ACC112 (cell line): Measurements from ENCODE around the gene SLCO4A1.
A peak's percentile ranks its signal among the peaks of the same experiment; 100 is the strongest.

ENCODE experiments used
- H2AFZ ChIP-seq: fragments of 200-600 bp; sonication (generic); one replicate; pipeline ENCODE4 v1.6.0; 2017; ENCODE audit warnings: antibody characterized with exemption, low read length; ENCODE audit not compliant: unreplicated experiment
- H3K27ac ChIP-seq: fragments of 200-600 bp; sonication (generic); 2 replicates; pipeline ENCODE4 v1.5.1; 2014; ENCODE audit warnings: low read depth, mild to moderate bottlenecking, antibody characterized with exemption, low read length, moderate library complexity
- H3K27me3 ChIP-seq: fragments of 200-600 bp; sonication (generic); 2 replicates; pipeline ENCODE4 v1.6.1; 2014; ENCODE audit warnings: mild to moderate bottlenecking, antibody characterized with exemption, low read length, moderate library complexity, mixed read lengths; ENCODE audit not compliant: insufficient read depth
- H3K36me3 ChIP-seq: fragments of 200-600 bp; sonication (generic); 2 replicates; pipeline ENCODE4 v1.6.1; 2016; ENCODE audit warnings: mild to moderate bottlenecking, antibody characterized with exemption, low read length, moderate library complexity, mixed read lengths; ENCODE audit not compliant: insufficient read depth
- H3K4me1 ChIP-seq: fragments of 200-600 bp; sonication (generic); one replicate; pipeline ENCODE4 v1.6.1; 2016; ENCODE audit warnings: low read length, mixed read lengths; ENCODE audit not compliant: insufficient read depth, unreplicated experiment, control insufficient read depth
- H3K4me3 ChIP-seq: fragments of 200-600 bp; sonication (generic); 2 replicates; pipeline ENCODE4 v1.5.1; 2014; ENCODE audit warnings: mild to moderate bottlenecking, low read depth, low read length
- H3K79me2 ChIP-seq: fragments of 200-600 bp; sonication (generic); one replicate; pipeline ENCODE4 v1.6.0; 2016; ENCODE audit warnings: low read length; ENCODE audit not compliant: control insufficient read depth, unreplicated experiment, insufficient read depth

SLCO4A1 gene

DNA sequence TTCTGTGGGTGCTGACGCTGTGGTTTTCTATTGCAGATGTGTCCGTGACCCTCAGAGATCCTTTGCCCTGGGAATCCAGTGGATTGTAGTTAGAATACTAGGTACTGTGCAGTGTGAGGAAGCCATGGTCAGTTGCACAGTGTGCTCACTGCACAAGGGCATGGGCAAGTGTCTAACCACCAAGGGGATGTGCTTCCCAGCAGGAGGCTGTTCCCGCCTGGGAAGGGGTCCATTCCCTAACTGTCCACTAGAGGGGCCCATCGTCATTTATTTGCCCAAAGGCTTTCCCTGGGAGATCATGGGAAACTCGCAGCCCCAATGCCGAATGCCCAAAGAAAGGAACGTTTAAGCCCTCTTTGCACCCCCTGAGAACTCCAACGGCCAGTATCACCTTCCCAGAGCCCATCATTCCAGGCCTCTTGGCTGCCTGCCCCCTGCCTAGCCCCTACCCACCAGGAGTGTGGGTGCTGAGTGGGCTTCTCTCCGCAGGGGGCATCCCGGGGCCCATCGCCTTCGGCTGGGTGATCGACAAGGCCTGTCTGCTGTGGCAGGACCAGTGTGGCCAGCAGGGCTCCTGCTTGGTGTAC is 26.2 kb downstream of the SLCO4A1 start:
- Histone ChIP-seq H3K27me3 (no peaks in the 10 kb centered on the region), H3K36me3 (no peaks in the 10 kb centered on the region), H3K4me1 (no peaks in the 10 kb centered on the region), H2AFZ (no peak overlapping the region), H3K27ac (no peak overlapping the region), H3K4me3 (no peak overlapping the region), H3K79me2 (no peaks in the 10 kb centered on the region)

DNA sequence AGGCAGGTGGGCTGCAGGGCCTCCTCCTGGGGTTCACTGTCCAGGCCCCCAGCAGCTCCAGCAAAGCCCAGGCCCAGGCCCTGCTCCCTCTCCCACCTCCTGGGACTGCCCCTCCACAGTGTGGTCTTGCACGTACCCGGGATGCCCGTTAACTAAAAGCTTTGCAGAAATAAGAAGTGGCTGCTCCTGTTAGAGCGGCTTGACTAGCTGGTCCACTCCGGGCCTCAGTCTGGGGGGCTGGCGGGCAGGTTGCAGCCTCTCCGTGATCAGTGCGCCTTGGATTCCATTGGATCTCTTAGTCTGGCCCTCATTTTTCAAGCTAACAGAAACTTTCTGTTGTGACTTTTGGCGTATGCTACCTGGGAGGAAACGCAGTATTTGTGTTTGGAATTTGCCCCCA is 26.9 kb downstream of the SLCO4A1 start:
- no peaks in the 10 kb centered on the region for H3K36me3 ChIP-seq
- H3K27me3 ChIP-seq: no peaks in the 10 kb centered on the region
- no peak overlapping the region for H3K4me3 ChIP-seq
- H3K27ac ChIP-seq: no peak overlapping the region
- H2AFZ ChIP-seq: no peak overlapping the region
- H3K79me2 ChIP-seq: no peaks in the 10 kb centered on the region
- no peaks in the 10 kb centered on the region for H3K4me1 ChIP-seq

DNA sequence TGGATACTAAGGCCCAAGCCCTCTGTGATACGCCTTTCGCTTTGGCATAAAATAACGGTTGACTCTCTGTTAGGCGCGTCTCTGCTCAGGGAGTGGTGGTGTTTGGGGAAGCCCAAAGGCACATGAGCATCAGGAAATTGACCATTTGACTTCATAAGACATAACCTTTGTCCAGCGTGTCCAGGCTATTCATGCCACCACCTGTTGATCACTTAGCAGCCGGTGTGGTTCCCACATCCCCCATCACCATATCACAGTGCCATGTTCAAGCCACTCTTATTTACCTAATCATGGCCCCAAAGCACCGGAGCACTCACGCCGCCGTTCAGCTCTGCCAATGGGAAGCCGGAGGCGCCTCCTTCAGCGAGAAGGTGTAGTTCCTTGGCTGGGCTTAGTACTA is 27.9 kb downstream of the SLCO4A1 start:
- Histone ChIP-seq H2AFZ (no peak overlapping the region), H3K27ac (no peak overlapping the region), H3K27me3 (no peaks in the 10 kb centered on the region), H3K36me3 (no peaks in the 10 kb centered on the region), H3K79me2 (no peaks in the 10 kb centered on the region), H3K4me3 (no peak overlapping the region), H3K4me1 (no peaks in the 10 kb centered on the region)

DNA sequence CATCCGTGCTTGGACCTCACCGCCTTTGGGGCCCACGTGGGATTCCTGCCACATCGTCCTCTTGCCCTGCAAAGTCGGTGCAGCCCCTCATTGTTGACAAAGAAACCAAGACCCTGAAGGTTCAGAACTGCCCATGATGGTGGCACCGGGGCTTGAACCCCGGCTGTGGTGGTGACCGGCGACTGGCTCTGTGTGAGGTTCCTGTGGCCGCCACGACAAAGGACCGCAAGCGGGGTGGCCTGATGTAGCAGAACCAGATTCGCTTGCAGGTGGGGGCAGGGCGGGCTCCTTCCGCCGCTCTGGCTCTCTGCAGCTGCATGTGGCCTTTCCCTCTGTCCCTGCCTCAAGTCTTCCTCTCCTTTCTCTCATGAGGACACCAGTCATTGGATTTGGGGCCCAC is 28.7 kb downstream of the SLCO4A1 start:
- no peak overlapping the region for H3K27ac ChIP-seq
- H3K79me2 ChIP-seq: no peaks in the 10 kb centered on the region

DNA sequence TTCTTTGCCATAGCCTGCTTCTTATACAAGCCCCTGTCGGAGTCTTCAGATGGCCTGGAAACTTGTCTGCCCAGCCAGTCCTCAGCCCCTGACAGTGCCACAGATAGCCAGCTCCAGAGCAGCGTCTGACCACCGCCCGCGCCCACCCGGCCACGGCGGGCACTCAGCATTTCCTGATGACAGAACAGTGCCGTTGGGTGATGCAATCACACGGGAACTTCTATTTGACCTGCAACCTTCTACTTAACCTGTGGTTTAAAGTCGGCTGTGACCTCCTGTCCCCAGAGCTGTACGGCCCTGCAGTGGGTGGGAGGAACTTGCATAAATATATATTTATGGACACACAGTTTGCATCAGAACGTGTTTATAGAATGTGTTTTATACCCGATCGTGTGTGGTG is 29.5 kb downstream of the SLCO4A1 start:
- Histone ChIP-seq H2AFZ (no peak overlapping the region), H3K36me3 (no peaks in the 10 kb centered on the region), H3K4me1 (no peaks in the 10 kb centered on the region), H3K4me3 (no peak overlapping the region), H3K27ac (no peak overlapping the region), H3K27me3 (peaks cover 5% of the 10 kb centered on the region; the same call in 1 of the 2 replicates), H3K79me2 (no peaks in the 10 kb centered on the region)

More for the DNA sequence above, 28.7 kb downstream of the SLCO4A1 start:
- H3K27me3 ChIP-seq: no peaks in the 10 kb centered on the region
- no peak overlapping the region for H2AFZ ChIP-seq
- no peaks in the 10 kb centered on the region for H3K4me1 ChIP-seq
- H3K4me3 ChIP-seq: no peak overlapping the region
- no peaks in the 10 kb centered on the region for H3K36me3 ChIP-seq

DNA sequence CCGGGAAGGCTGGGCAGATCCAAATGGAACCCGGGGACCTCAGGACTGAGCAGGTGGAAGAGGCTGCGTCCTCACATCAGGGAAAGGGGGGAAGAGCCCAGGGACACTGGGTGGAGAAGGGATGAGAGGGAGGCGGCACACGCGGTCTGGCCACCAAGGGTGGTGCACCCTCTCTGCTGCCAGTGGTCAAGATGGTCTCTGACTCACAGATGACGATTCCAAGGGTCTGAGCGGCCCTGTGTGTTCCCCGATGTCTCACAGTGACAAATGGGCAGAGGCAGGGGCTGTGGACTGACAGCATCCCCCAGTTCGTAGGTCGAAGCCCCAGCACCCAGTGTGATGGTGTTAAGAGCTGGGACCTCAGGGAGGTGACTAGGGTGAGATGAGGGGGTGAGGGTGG is 32.1 kb downstream of the SLCO4A1 start:
- H2AFZ ChIP-seq: no peak overlapping the region
- H3K27ac ChIP-seq: no peak overlapping the region
- peaks cover 10% of the 10 kb centered on the region for H3K27me3 ChIP-seq
- no peaks in the 10 kb centered on the region for H3K4me1 ChIP-seq
- H3K36me3 ChIP-seq: no peaks in the 10 kb centered on the region
- H3K79me2 ChIP-seq: no peaks in the 10 kb centered on the region
- no peak overlapping the region for H3K4me3 ChIP-seq

DNA sequence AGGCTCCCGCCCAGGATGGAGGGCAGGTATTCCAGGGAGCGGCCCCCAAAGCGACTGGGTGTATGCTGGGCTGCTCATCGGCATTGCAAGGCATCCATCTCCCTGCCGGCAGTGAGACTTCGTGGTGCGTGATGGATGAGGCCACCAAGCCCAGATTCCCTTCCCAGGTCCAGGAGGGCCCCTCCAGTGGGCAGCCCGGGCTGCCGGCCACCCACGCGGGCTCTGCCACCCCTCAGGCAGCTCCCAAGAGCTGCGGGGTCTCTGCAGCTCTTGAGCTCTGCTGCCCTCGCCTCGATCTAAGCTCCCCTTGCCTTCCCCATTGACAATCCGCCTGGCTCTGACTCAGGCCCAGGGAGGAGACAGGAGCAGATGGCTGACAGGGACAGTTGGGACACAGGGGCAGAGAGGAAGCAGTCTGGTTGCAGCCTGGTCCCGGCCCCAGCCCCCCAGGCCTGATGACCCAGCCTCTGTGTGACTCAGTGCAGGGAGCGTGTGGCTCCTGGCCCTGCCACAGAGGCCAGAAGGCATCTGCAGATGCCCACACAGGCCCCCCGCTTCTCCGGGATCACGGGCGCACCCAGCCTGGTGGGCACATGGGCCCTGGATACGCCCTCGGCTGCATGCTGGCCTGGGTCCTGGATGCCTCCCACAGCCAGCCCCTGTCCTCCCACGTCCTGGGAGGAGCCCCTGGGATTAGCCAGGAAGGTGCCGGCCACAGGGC is 33.0 kb downstream of the SLCO4A1 start:
- Histone ChIP-seq H3K36me3 (no peaks in the 10 kb centered on the region), H3K4me3 (no peak overlapping the region), H2AFZ (no peak overlapping the region), H3K79me2 (no peaks in the 10 kb centered on the region), H3K27ac (no peak overlapping the region), H3K4me1 (no peaks in the 10 kb centered on the region), H3K27me3 (peaks cover 12% of the 10 kb centered on the region)

DNA sequence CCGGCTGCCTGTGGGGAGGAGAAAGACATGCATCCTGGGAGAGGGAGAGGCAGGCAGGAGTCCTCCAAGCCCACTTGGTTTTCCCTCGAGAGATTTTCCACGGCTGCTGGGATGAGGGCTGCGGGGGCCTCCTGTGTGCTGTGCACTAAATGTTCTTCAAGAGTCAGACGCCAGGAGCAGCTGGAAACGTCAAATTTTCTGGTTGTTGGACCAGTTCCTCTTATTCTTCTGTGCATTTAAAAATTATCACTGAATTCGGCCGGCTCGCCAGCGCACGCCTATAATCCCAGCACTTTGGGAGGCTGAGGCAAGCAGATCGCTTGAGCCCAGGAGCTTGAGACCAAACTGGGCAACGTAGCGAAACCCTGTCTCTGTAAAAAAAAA is 33.6 kb downstream of the SLCO4A1 start:
- Histone ChIP-seq H3K27ac (no peak overlapping the region), H2AFZ (no peak overlapping the region), H3K4me3 (no peak overlapping the region), H3K79me2 (no peaks in the 10 kb centered on the region), H3K4me1 (no peaks in the 10 kb centered on the region), H3K36me3 (no peaks in the 10 kb centered on the region), H3K27me3 (peaks cover 16% of the 10 kb centered on the region)

DNA sequence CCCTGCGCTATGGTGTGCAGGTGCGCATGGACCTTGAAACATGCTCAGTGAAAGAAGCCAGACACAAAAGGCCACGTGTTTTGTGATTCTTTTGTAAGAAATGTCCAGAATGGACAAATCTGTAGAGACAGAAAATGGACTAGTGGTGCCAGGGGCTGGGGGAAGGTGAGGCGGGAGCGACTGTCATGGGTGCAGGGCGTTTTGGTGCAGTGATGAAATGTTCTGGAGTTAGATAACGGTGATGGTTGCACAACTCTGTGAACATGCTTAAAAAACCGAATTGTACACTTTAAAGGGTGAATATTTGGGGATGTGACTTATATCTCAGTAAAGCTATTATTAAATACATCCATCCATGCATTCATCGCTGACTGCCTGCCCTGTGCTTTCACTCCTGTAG is 34.7 kb downstream of the SLCO4A1 start:
- Histone ChIP-seq H2AFZ (no peak overlapping the region), H3K36me3 (no peaks in the 10 kb centered on the region), H3K27me3 (peaks cover 24% of the 10 kb centered on the region), H3K4me1 (no peaks in the 10 kb centered on the region), H3K27ac (no peak overlapping the region), H3K4me3 (no peak overlapping the region), H3K79me2 (no peaks in the 10 kb centered on the region)

DNA sequence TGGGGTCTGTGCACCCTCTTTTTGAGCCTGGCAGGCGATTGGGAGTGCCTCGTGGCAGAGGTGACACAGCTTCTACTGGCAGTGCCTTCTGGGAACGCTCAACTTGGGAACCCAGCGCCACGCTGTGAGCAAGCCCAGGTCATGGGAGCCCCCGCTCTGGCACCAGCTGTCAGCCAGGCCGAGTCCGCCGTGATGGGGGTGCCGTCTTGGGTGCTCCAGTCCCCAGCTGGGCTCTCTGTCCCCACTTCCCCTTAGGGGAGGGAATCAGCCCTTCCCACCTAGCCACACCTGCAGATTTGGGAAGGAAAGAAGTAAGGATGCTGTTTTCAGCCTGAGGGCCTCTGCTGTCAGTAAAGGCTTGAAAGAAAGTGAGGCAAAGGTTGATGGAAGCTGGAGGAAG is 35.4 kb downstream of the SLCO4A1 start:
- Histone ChIP-seq H3K27ac (no peak overlapping the region), H3K36me3 (no peaks in the 10 kb centered on the region), H3K27me3 (peaks cover 31% of the 10 kb centered on the region), H2AFZ (no peak overlapping the region), H3K4me3 (no peak overlapping the region), H3K4me1 (no peaks in the 10 kb centered on the region), H3K79me2 (no peaks in the 10 kb centered on the region)

DNA sequence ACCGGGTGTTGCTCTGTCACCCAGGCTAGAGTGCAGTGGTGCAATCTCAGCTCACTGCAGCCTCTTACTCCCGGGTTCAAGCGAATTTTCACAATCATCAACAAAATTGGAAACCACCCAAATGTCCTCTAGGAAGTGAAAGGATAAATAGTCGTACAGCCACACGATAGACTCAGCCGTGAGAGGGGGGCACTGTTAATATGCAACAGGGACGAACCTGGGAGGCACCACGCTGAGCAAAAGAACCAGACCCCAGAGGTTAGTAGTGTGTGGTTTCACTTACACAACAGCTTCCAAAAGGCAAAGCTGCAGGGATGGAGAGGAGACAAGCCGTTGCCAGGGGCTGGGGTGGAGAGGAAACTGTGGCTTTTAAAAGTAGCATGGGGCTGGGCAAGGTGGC is 36.2 kb downstream of the SLCO4A1 start:
- no peaks in the 10 kb centered on the region for H3K4me1 ChIP-seq
- H3K36me3 ChIP-seq: no peaks in the 10 kb centered on the region
- H2AFZ ChIP-seq: no peak overlapping the region
- no peak overlapping the region for H3K27ac ChIP-seq
- H3K27me3 ChIP-seq: peaks cover 37% of the 10 kb centered on the region
- no peaks in the 10 kb centered on the region for H3K79me2 ChIP-seq
- 0 out of 2 replicates have a peak overlapping the region, but pooled peaks have one; percentile 4 for H3K4me3 ChIP-seq
